Endothelial cell of umbilical vein (primary cell): ENCODE measurements around the gene ST6GALNAC3. TPM values are rescaled to one million over a fixed set of nuclear protein-coding genes. Genes with fewer than 3 reads are reported as not detected.

Experiments used
- BruUV-seq: library from RNA; stranded (reverse); fragments of 400-500 nt; replicated peaks from 2 replicates; lab custom pipeline; 2021; lab: Mats Ljungman, UMichigan
- CTCF ChIA-PET: fragments of 300-600, 350-600 bp; sonication (Branson Sonifier 250); formaldehyde crosslinking; loops from one replicate; lab custom pipeline; 2021; ENCODE audit warnings: antibody characterized with exemption, inconsistent platforms; lab: Charles Lee
- POLR2A ChIA-PET: fragments of 300-600, 350-600 bp; sonication (Branson Sonifier 250); formaldehyde crosslinking; loops from one replicate; lab custom pipeline; 2021; ENCODE audit warnings: antibody characterized with exemption, inconsistent platforms; lab: Charles Lee
- DNase-seq: peaks from one replicate; pipeline ENCODE4 v3.0.0-alpha.2; 2011; ENCODE audit warnings: low read depth, low spot score
- FAIRE-seq: peaks from 2 replicates; lab custom pipeline; 2011; peaks lifted over from hg19 to GRCh38; lab: Jason Lieb, UNC
- H2AFZ ChIP-seq: 2 replicates; pipeline ENCODE4 v1.6.0; 2012; ENCODE audit warnings: low read depth, low read length, control low read depth, inconsistent platforms
- H3K27ac ChIP-seq: 2 replicates; pipeline ENCODE4 v1.5.1; 2011; ENCODE audit warnings: low read depth, mild to moderate bottlenecking, control low read depth, low read length, moderate library complexity; ENCODE audit not compliant: insufficient read depth
- H3K27me3 ChIP-seq, 2 experiments: 2 replicates each; pipeline versions ENCODE4 v1.6.0 to v1.6.1; 2011; ENCODE audit warnings: low read length in 2 of 2, mixed read lengths in 1 of 2; ENCODE audit not compliant: control insufficient read depth in 2 of 2, insufficient read depth in 2 of 2
- H3K36me3 ChIP-seq, 2 experiments: 2 replicates in 1 of 2; 3 replicates in 1 of 2; pipeline ENCODE4 v1.5.1; 2011; ENCODE audit warnings: low read length in 2 of 2, mild to moderate bottlenecking in 1 of 2, moderate library complexity in 1 of 2; ENCODE audit not compliant: control insufficient read depth in 2 of 2, insufficient read depth in 2 of 2; ENCODE audit errors: extremely low read depth in 1 of 2
- H3K4me1 ChIP-seq: 3 replicates; pipeline ENCODE4 v1.5.1; 2011; ENCODE audit warnings: mild to moderate bottlenecking, low read length; ENCODE audit not compliant: control insufficient read depth, insufficient read depth; ENCODE audit errors: extremely low read depth
- H3K4me2 ChIP-seq: 2 replicates; pipeline ENCODE4 v1.6.1; 2011; ENCODE audit warnings: low read length, control low read depth, mixed read lengths; ENCODE audit not compliant: insufficient read depth
- H3K4me3 ChIP-seq, 3 experiments: fragments of 200-600 bp in 1 of 3; sonication (generic), shearing (Covaris generic) in 1 of 3; replicated peaks in 1 of 3; 2 replicates each; pipeline ENCODE4 v1.5.1; 2011 to 2016; ENCODE audit warnings: control low read depth in 3 of 3, low read length in 3 of 3, mild to moderate bottlenecking in 2 of 3, inconsistent platforms in 1 of 3, low read depth in 1 of 3, moderate library complexity in 1 of 3; ENCODE audit not compliant: insufficient read depth in 1 of 3
- H3K79me2 ChIP-seq: 2 replicates; pipeline ENCODE4 v1.6.0; 2012; ENCODE audit warnings: low read length, inconsistent platforms; ENCODE audit not compliant: control insufficient read depth, insufficient read depth
- H3K9ac ChIP-seq: replicated peaks from 2 replicates; pipeline ENCODE3; 2011; ENCODE audit warnings: low read length, control low read depth; ENCODE audit not compliant: insufficient read depth; ENCODE audit errors: extremely low read depth
- H3K9me1 ChIP-seq: replicated peaks from 3 replicates; pipeline ENCODE4 v1.6.0; 2011; ENCODE audit warnings: mild to moderate bottlenecking, low read length; ENCODE audit not compliant: control insufficient read depth, insufficient read depth; ENCODE audit errors: extremely low read depth
- H3K9me3 ChIP-seq: replicated peaks from 2 replicates; pipeline ENCODE4 v1.5.1; 2012; ENCODE audit warnings: low read length, inconsistent platforms; ENCODE audit not compliant: control insufficient read depth, insufficient read depth
- H4K20me1 ChIP-seq: replicated peaks from 2 replicates; pipeline ENCODE3; 2011; ENCODE audit warnings: mild to moderate bottlenecking, low read length; ENCODE audit not compliant: control insufficient read depth, insufficient read depth; ENCODE audit errors: extremely low read depth
- CTCF ChIP-seq, 2 donors: IDR thresholded peaks; 1 replicate in 1 of 2; 2 replicates in 1 of 2; pipeline ENCODE4 v1.5.1; 2011; ENCODE audit warnings: low read length in 2 of 2, mild to moderate bottlenecking in 2 of 2, moderate library complexity in 2 of 2, control low read depth in 1 of 2, inconsistent platforms in 1 of 2, low read depth in 1 of 2; ENCODE audit not compliant: insufficient read depth in 1 of 2; ENCODE audit errors: extremely low read depth in 1 of 2
- EZH2 ChIP-seq: IDR thresholded peaks from 2 replicates; pipeline ENCODE4 v1.6.1; 2012; ENCODE audit warnings: borderline replicate concordance, low read depth, mild to moderate bottlenecking, moderate library complexity, low read length, inconsistent platforms; ENCODE audit not compliant: severe bottlenecking
- FOS ChIP-seq: IDR thresholded peaks from 2 replicates; pipeline ENCODE4 v1.6.1; 2011; ENCODE audit warnings: mild to moderate bottlenecking, low read length, moderate library complexity, borderline replicate concordance; ENCODE audit not compliant: insufficient read depth
- GATA2 ChIP-seq: IDR thresholded peaks from 2 replicates; pipeline ENCODE4 v1.7.0; 2011; ENCODE audit warnings: low read depth, mild to moderate bottlenecking, moderate library complexity, mixed read lengths, low read length; ENCODE audit not compliant: insufficient read length, insufficient read depth
- JUN ChIP-seq: IDR thresholded peaks from 2 replicates; pipeline ENCODE4 v1.6.1; 2011; ENCODE audit warnings: borderline replicate concordance, low read depth; ENCODE audit not compliant: insufficient read length, insufficient read depth
- MYC ChIP-seq: IDR thresholded peaks from one replicate; pipeline ENCODE4 v1.6.1; 2011; ENCODE audit warnings: mild to moderate bottlenecking, low read depth, low read length
- POLR2A ChIP-seq: IDR thresholded peaks from 2 replicates; pipeline ENCODE4 v1.6.1; 2012; ENCODE audit warnings: low read depth, mild to moderate bottlenecking, control low read depth, low read length
- POLR2AphosphoS5 ChIP-seq: IDR thresholded peaks from 2 replicates; pipeline ENCODE4 v1.6.1; 2012; ENCODE audit warnings: low read depth, mild to moderate bottlenecking, control low read depth, low read length, moderate library complexity; ENCODE audit not compliant: insufficient read depth
- dilution Hi-C: fragments of 300-500 bp; cut with MboI; formaldehyde crosslinking; loops from one replicate; pipeline ENCODE4 v1.15.0; 2019; ENCODE audit warnings: low sequenced_read_pairs; ENCODE audit not compliant: extremely low pct_ligation_motif_present
- intact Hi-C: fragments of 100-400 bp; cut with micrococcal nuclease; formaldehyde crosslinking; loops from one replicate; pipeline ENCODE4 v1.10.0; 2022
- polyA plus RNA-seq, 4 experiments: library from polyadenylated mRNA; depleted of rRNA in 3 of 4; stranded (reverse) in 3 of 4; unstranded in 1 of 4; fragments of >200 nt; gene quantifications; 2 replicates each; pipeline versions ENCODE4 v1.2.1 to v1.2.3, GENCODE V29; 2011 to 2012; ENCODE audit warnings: missing spikeins in 1 of 4
- total RNA-seq: library from RNA; stranded (reverse); gene quantifications from 2 replicates; pipeline ENCODE4 v1.2.3, GENCODE V29; 2021
- TF ChIP-seq, protein P1 (sequence below): IDR thresholded peaks from 2 replicates; pipeline ENCODE4 v1.6.1; 2011; ENCODE audit not compliant: insufficient read depth, insufficient read length

ST6GALNAC3 gene
- total and polyA plus RNA-seq, 2 donors (not counting 3 experiments of a cell fraction or from before 2014, with no cell fraction given), result 7.6 to 48.3 TPM

DNA sequence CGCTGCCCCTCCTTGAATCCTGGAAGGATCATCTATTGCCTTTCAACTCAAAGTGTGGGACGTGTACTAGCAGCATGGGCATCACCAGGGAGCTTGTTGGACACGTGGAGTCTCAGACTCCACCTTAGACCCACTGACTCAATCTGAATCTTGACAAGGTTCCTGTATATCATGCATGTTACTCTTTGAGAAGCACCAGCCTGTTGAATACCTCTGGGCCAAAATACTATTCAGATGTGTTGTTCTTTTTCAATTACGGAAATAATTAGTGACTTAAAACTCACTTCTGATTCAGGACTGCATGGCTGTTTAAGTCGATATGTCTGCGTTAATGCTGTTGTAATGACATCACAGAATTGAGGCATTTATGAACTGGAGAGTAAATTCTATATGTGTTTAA, 70.8 kb downstream of the ST6GALNAC3 start:
- no peak overlapping the region for H3K4me2 ChIP-seq
- intact Hi-C loops, result no loop called here
- no peaks in the 10 kb centered on the region for H3K27me3 ChIP-seq
- H3K9me3 ChIP-seq, result no peaks in the 10 kb centered on the region
- H3K9ac ChIP-seq, result no peak overlapping the region
- ChIA-PET CTCF (interaction anchor here (3.2 kb wide), 1 partner anchor 9 kb away, joined by 22 read pairs; no protein-coding TSS in a partner anchor), POLR2A (no interaction called here)
- H3K4me3 ChIP-seq, result no peak overlapping the region
- dilution Hi-C loops, result no loop called here
- H3K27ac ChIP-seq, result no peak overlapping the region
- BruUV-seq, result no TSS peak
- H3K36me3 ChIP-seq, result no peaks in the 10 kb centered on the region
- FAIRE-seq (no peak), DNase-seq (no peak)
- H3K4me1 ChIP-seq, result no peaks in the 10 kb centered on the region
- TF ChIP-seq MYC, result no peak
- TF ChIP-seq POLR2A, result no peak
- TF ChIP-seq JUN, result no peak
- TF ChIP-seq GATA2, result no peak
- no peak for TF ChIP-seq EZH2
- TF ChIP-seq CTCF (IDR thresholded peaks at IDR 0.05; ENCODE audit: extremely low read depth in 1 of 2, insufficient read depth in 1 of 2, low read depth in 1 of 2, low read length in 2 of 2), result no peak
- TF ChIP-seq FOS, result no peak
- TF ChIP-seq, protein P1, sequence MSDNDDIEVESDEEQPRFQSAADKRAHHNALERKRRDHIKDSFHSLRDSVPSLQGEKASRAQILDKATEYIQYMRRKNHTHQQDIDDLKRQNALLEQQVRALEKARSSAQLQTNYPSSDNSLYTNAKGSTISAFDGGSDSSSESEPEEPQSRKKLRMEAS, result no peak
- no peak for TF ChIP-seq POLR2AphosphoS5
- no peaks in the 10 kb centered on the region for H4K20me1 ChIP-seq
- H3K79me2 ChIP-seq, result no peaks in the 10 kb centered on the region
- no peaks in the 10 kb centered on the region for H3K9me1 ChIP-seq
- no peak overlapping the region for H2AFZ ChIP-seq
